Hair follicle dermal papilla cell (primary cell): ENCODE data around the gene FBXO45. TPM values are rescaled to one million over a fixed set of nuclear protein-coding genes. Genes with fewer than 3 reads are reported as not detected.

Experiments used
- small RNA-seq: library from RNA; depleted of rRNA; stranded (forward); fragments of <200 nt; gene quantifications from one replicate; pipeline ENCODE3, GENCODE V24; 2012
- total RNA-seq: library from RNA; depleted of rRNA; stranded (reverse); fragments of >200 nt; gene quantifications from 2 replicates; pipeline ENCODE4 v1.2.3, GENCODE V29; 2012

Gene FBXO45
- 6.0 and 6.2 TPM in 2 replicates for total RNA-seq

GRCh38 chr3:196568246-196569002, at the start of gene FBXO45, which contains the start of gene WDR53:
FBXO45 (plus strand) TSS chr3:196568660; CDS start chr3:196568985, 325 bp downstream.
WDR53 (minus strand) TSS chr3:196568554; CDS start chr3:196561475, 7,079 bp downstream.

Small RNAs within 50 kb of the gene (small RNA-seq; reads per million reads assigned to genes)
- not detected for gene RPS29P3

Other genes with a start within 250 kb of the FBXO45 start
- 0.49 TPM in 1 of 2 replicates, not detected in the other for gene TM4SF19, start 230.3 kb upstream of the FBXO45 start, total RNA-seq
- gene UBXN7, start 136.2 kb upstream of the FBXO45 start, total RNA-seq: 22.8 and 24.0 TPM in 2 replicates
- 14.3 and 15.7 TPM in 2 replicates for gene RNF168, start 64.9 kb upstream of the FBXO45 start, total RNA-seq
- 0.16 TPM in 1 of 2 replicates, not detected in the other for gene SMCO1, start 53.3 kb upstream of the FBXO45 start, total RNA-seq
- gene WDR53, start 106 bp upstream of the FBXO45 start, total RNA-seq: 3.4 and 3.9 TPM in 2 replicates
- 0.12 and 0.16 TPM in 2 replicates for gene NRROS, start 71.0 kb downstream of the FBXO45 start, total RNA-seq
- gene CEP19, start 143.6 kb downstream of the FBXO45 start, total RNA-seq: 2.8 and 3.0 TPM in 2 replicates
- gene PIGX, start 143.7 kb downstream of the FBXO45 start, total RNA-seq: 15.7 and 18.1 TPM in 2 replicates
- gene PAK2, start 171.2 kb downstream of the FBXO45 start, total RNA-seq: 40.2 and 41.9 TPM in 2 replicates